GM12892 (cell line): ENCODE measurements around the gene FSIP1.

Experiments
- POLR2A ChIP-seq: IDR thresholded peaks from 2 replicates; pipeline ENCODE4 v1.6.1; 2011; ENCODE audit warnings: low read depth, low read length, control low read depth
- POLR2AphosphoS5 ChIP-seq: IDR thresholded peaks from 2 replicates; pipeline ENCODE4 v1.6.1; 2011; ENCODE audit warnings: low read depth, low read length, control low read depth
- TAF1 ChIP-seq: IDR thresholded peaks from 2 replicates; pipeline ENCODE4 v1.6.1; 2011; ENCODE audit warnings: low read depth, mild to moderate bottlenecking, control low read depth, low read length, borderline replicate concordance

- TF ChIP-seq POLR2AphosphoS5: no peak
- no peak for TF ChIP-seq POLR2A
- TF ChIP-seq TAF1: no peak
Measured at GRCh38 chr15:39670687-39671086, 112.0 kb downstream of the FSIP1 start.
